Thyroid gland (tissue), 4 donors: Measurements from ENCODE around the gene FXYD6.

Source experiments
- CTCF ChIP-seq, 6 experiments: fragments of 200-600 bp in 3 of 6; fragments of 450-650 bp in 3 of 6; sonication (generic) in 3 of 6; IDR thresholded peaks; one replicate each; pipeline ENCODE4 v1.5.1; 2016 to 2019; ENCODE audit warnings: antibody characterized with exemption in 6 of 6, mild to moderate bottlenecking in 2 of 6, inconsistent platforms in 1 of 6, moderate library complexity in 1 of 6
- POLR2A ChIP-seq, 2 donors: fragments of 450-650 bp; IDR thresholded peaks; one replicate each; pipeline ENCODE4 v1.6.1; 2017; ENCODE audit warnings: antibody characterized with exemption in 2 of 2, mild to moderate bottlenecking in 2 of 2, moderate library complexity in 1 of 2

- TF ChIP-seq CTCF (IDR thresholded peaks at IDR 0.05), result no peak
- TF ChIP-seq POLR2A (IDR thresholded peaks at IDR 0.05), result no peak
Observed at GRCh38 chr11:117795638-117796455, 80.6 kb downstream of the FXYD6 start.
